Airway epithelial cell (primary cell): ENCODE data around the gene IFTAP. TPM values are rescaled to one million over a fixed set of nuclear protein-coding genes. Genes with fewer than 3 reads are reported as not detected.

Source experiments
- total RNA-seq: library from RNA; depleted of rRNA; stranded (reverse); fragments of >200 nt; gene quantifications from 2 replicates; pipeline ENCODE4 v1.2.3, GENCODE V29; 2015

Gene IFTAP, protein sequence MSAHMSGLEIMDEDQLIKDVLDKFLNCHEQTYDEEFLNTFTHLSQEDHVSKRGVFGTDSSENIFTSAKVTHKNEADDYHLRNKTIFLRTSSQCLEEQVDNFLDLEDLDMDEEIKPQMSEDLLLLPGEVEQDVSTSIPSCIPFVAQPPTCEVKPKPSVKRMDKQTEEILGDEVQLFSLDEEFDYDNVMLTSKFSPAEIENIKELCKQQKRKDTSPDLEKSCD
- total RNA-seq: 14.2 and 17.5 TPM in 2 replicates

DNA sequence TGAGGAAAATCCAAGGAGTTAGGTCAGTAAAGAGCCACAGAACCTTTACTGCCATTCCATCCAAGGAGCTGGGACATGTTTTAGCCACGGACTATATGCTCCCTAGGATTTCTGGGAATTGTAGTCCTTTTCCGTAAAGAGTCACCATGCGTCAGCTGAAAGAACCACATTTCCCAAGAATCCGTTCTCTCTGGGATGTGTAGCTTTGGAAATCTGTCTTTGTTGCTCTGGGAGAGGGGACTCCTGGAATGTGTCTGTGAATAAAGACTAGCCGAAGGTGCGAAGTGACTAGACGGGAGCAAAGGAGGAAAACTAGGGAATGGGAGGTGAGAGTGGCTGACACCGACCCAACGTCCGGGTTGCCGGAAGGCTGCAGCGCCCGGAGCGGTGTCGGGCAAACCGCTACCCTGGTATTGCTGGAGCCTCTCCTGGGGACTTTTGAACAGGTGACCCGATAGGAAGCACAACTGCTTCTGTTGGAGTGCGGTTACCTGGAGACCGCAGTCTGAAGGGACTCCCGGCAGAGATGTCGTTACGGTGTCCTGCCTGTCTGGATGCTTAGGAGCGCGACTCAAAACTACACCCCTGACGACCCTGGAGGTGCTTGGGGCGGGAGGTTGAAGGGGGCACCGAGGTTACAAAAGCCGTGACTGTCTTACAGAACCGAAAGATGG, at the start of gene IFTAP:
Gene IFTAP (plus strand): TSS at position 187 of the 674 bp plus-strand sequence. CDS start 15,602 bp downstream, outside the sequence.

DNA sequence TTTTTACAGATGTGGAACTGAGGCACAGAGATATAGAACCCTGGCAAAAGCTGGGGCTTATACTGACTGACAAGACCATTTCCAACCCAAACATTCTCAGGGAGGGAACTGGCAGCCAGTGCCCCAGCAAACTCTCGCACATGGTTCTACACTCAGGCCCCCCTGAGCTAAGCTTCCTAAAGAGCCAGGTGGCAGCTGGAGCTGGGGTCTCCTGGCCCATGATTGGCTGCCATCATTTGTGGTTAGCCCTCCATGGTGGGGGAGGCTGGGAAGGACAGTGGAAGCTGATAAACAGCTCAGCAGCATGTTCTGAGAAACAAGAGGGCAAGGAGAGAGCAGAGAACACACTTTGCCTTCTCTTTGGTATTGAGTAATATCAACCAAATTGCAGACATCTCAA, 26.6 kb upstream of the IFTAP start, which contains the start of gene RAG1:
Gene RAG1 (plus strand): TSS at position 314 of the 400 bp plus-strand sequence. CDS start 5,298 bp downstream, outside the sequence.

DNA sequence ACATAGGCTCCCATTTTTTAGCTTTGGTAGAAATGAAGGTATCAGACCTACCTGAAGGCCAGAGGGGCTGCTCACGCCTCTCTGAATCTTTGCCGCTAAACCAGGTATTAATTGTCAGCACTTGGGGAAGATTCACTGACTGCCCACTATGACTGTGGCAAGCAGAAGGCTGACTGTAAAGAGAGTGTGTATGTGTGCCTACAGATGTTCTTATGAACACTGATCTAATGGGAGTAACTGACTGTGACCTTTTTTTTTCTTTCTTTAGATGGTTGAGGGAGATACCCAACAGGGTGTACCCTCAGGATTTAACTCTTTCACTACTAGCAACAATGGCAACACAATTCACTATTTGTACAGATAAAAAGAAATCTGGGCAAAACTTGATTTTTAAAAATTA, 3.7 kb downstream of the IFTAP start, which contains the start of gene RAG2:
Gene RAG2 (minus strand): TSS at position 186 of the 400 bp plus-strand sequence. CDS start 4,068 bp downstream, outside the sequence.

Other genes starting within 250 kb of the IFTAP start
- gene TRAF6, start 84.2 kb upstream of the IFTAP start, total RNA-seq: 4.4 and 7.5 TPM in 2 replicates
- gene RAG1, start 26.5 kb upstream of the IFTAP start, total RNA-seq: 0.42 and 0.99 TPM in 2 replicates
- gene RAG2, start 3.7 kb downstream of the IFTAP start, total RNA-seq: not detected in 2 replicates